ENCODE measurements around the gene STAG1.

The STAG1 gene

DNA sequence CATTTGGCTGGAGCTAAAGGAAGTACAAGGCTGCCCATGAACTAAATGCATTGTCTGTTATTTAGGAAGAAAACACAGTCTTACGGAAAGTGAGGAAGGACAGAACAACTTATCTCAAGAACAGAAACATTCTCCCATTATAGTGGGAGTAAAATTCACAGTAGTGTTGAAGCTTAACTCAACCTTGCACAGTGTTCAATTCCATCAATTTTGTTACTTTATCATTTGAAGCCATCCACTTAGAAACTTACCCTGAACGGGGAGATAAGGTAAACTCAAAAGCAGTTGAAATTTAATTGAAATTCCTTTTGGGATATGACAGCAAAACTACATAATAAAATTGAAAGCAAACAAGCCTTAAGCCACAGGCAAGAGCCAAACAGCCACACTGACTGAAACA is 315.1 kb downstream of the STAG1 start:
- H3K9me3 ChIP-seq (ENCODE audit: insufficient read depth, low read length): no peaks in the 10 kb centered on the region
- H3K36me3 ChIP-seq (ENCODE audit: low read length): no peaks in the 10 kb centered on the region
- no peaks in the 10 kb centered on the region for H3K79me2 ChIP-seq (ENCODE audit: insufficient read depth, low read length)
- no peak overlapping the region for H3K4me2 ChIP-seq (ENCODE audit: low read depth, low read length, poor library complexity, severe bottlenecking)
- H3K4me3 ChIP-seq (ENCODE audit: insufficient read depth, low read length, poor library complexity, severe bottlenecking): no peak overlapping the region
- no peak overlapping the region for H3K27ac ChIP-seq (ENCODE audit: low read depth, low read length)
- no peak overlapping the region for H2AFZ ChIP-seq (ENCODE audit: low read depth, low read length, severe bottlenecking)
- H3K27me3 ChIP-seq (ENCODE audit: low read length): no peaks in the 10 kb centered on the region
- H4K20me1 ChIP-seq (ENCODE audit: low read depth, low read length): no peaks in the 10 kb centered on the region
- TF ChIP-seq EZH2phosphoT487 (conservative IDR thresholded peaks at IDR 0.05; ENCODE audit: low read length): no peak
- TF ChIP-seq, protein P1, sequence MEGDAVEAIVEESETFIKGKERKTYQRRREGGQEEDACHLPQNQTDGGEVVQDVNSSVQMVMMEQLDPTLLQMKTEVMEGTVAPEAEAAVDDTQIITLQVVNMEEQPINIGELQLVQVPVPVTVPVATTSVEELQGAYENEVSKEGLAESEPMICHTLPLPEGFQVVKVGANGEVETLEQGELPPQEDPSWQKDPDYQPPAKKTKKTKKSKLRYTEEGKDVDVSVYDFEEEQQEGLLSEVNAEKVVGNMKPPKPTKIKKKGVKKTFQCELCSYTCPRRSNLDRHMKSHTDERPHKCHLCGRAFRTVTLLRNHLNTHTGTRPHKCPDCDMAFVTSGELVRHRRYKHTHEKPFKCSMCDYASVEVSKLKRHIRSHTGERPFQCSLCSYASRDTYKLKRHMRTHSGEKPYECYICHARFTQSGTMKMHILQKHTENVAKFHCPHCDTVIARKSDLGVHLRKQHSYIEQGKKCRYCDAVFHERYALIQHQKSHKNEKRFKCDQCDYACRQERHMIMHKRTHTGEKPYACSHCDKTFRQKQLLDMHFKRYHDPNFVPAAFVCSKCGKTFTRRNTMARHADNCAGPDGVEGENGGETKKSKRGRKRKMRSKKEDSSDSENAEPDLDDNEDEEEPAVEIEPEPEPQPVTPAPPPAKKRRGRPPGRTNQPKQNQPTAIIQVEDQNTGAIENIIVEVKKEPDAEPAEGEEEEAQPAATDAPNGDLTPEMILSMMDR (IDR thresholded peaks at IDR 0.05; ENCODE audit: insufficient read depth, low read length, poor library complexity, severe bottlenecking): no peak
- no peak overlapping the region for H3K9ac ChIP-seq (ENCODE audit: low read length)
- no peaks in the 10 kb centered on the region for H3K9me2 ChIP-seq (replicated peaks; ENCODE audit: insufficient read depth, low read length)
- no peaks in the 10 kb centered on the region; the same call in 1 of the 2 replicates for H3F3A ChIP-seq (ENCODE audit: insufficient read depth)

DNA sequence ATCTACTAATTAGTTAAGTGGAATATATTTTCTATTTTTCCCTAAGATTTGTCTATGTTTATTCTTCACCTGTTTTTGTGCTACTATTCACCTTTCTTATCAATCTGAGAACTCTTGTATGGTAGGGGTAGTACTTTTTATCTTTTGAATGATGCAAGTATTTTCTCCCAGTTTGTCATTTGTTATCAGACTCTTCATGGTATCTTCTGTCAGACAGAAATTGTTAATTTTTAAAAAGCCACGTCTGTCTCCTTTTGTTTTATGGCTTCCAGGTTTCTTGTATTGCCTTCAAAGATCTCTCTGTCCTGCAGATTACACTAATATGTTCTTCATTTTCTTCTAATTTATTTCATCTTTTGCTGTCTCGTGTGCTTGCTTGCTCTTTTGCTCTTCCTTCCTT is 317.7 kb downstream of the STAG1 start:
- Histone ChIP-seq H3K9me2 (replicated peaks; ENCODE audit: insufficient read depth, low read length) (no peaks in the 10 kb centered on the region), H3F3A (ENCODE audit: insufficient read depth) (no peaks in the 10 kb centered on the region; the same call in 1 of the 2 replicates), H4K20me1 (ENCODE audit: low read depth, low read length) (no peaks in the 10 kb centered on the region), H3K27me3 (ENCODE audit: low read length) (no peaks in the 10 kb centered on the region), H3K9me3 (ENCODE audit: insufficient read depth, low read length) (no peaks in the 10 kb centered on the region), H3K27ac (ENCODE audit: low read depth, low read length) (no peak overlapping the region), H3K4me2 (ENCODE audit: low read depth, low read length, poor library complexity, severe bottlenecking) (no peak overlapping the region), H3K79me2 (ENCODE audit: insufficient read depth, low read length) (no peaks in the 10 kb centered on the region), H3K36me3 (ENCODE audit: low read length) (no peaks in the 10 kb centered on the region), H3K9ac (ENCODE audit: low read length) (no peak overlapping the region), H2AFZ (ENCODE audit: low read depth, low read length, severe bottlenecking) (no peak overlapping the region), H3K4me3 (ENCODE audit: insufficient read depth, low read length, poor library complexity, severe bottlenecking) (no peak overlapping the region)
- TF ChIP-seq, protein P1 (IDR thresholded peaks at IDR 0.05; ENCODE audit: insufficient read depth, low read length, poor library complexity, severe bottlenecking): no peak
- TF ChIP-seq EZH2phosphoT487 (conservative IDR thresholded peaks at IDR 0.05; ENCODE audit: low read length): no peak

DNA sequence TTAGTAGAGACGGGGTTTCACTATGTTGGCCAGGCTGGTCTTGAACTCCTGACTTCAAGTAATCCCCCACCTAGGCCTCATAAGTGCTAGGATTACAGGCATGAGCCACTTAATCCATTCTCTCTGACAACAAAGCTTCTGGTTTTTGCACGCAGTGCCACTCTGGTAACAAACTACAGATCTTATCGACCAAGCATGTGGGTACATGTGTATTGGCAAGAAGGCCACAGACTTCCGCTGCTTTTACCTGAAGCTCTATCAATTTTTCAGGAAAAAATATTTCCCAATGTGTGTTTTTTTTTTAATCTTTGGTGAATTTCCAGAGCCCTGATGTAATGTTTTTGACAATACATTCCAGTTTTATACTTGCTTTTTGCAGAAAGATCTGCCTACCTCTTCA is 319.5 kb downstream of the STAG1 start:
- Histone ChIP-seq H3F3A (ENCODE audit: insufficient read depth) (no peaks in the 10 kb centered on the region; the same call in 1 of the 2 replicates), H3K9me3 (ENCODE audit: insufficient read depth, low read length) (no peaks in the 10 kb centered on the region), H3K27me3 (ENCODE audit: low read length) (no peaks in the 10 kb centered on the region), H3K79me2 (ENCODE audit: insufficient read depth, low read length) (no peaks in the 10 kb centered on the region), H2AFZ (ENCODE audit: low read depth, low read length, severe bottlenecking) (no peak overlapping the region), H3K27ac (ENCODE audit: low read depth, low read length) (no peak overlapping the region), H3K36me3 (ENCODE audit: low read length) (no peaks in the 10 kb centered on the region), H3K4me3 (ENCODE audit: insufficient read depth, low read length, poor library complexity, severe bottlenecking) (no peak overlapping the region), H4K20me1 (ENCODE audit: low read depth, low read length) (no peaks in the 10 kb centered on the region), H3K9ac (ENCODE audit: low read length) (no peak overlapping the region), H3K4me2 (ENCODE audit: low read depth, low read length, poor library complexity, severe bottlenecking) (no peak overlapping the region), H3K9me2 (replicated peaks; ENCODE audit: insufficient read depth, low read length) (no peaks in the 10 kb centered on the region)
- no peak for TF ChIP-seq EZH2phosphoT487 (conservative IDR thresholded peaks at IDR 0.05; ENCODE audit: low read length)
- TF ChIP-seq, protein P1 (IDR thresholded peaks at IDR 0.05; ENCODE audit: insufficient read depth, low read length, poor library complexity, severe bottlenecking): no peak

All from SU-DHL-6 (cell line).